GM23338 (cell line): ENCODE measurements around the gene GRIN2C.

ENCODE experiments used
- CREB1 ChIP-seq: fragments of 250-450 bp; sonication (Bioruptor Pico); IDR thresholded peaks from 2 replicates; pipeline ENCODE4 v1.5.0; 2020; ENCODE audit warnings: low read depth, mild to moderate bottlenecking, moderate library complexity
- CTCF ChIP-seq, 2 experiments: fragments of 200-600 bp in 1 of 2; sonication (generic) in 1 of 2; conservative IDR thresholded peaks; 2 replicates each; pipeline versions ENCODE4 v1.5.1 to v1.6.1; 2016 to 2017; ENCODE audit warnings: antibody characterized with exemption in 2 of 2, low read depth in 2 of 2, mild to moderate bottlenecking in 2 of 2, moderate library complexity in 1 of 2
- ETS1 ChIP-seq: IDR thresholded peaks from 2 replicates; pipeline ENCODE4 v1.6.1; 2016; ENCODE audit warnings: antibody characterized with exemption
- EZH2 ChIP-seq: fragments of 200-600 bp; sonication (generic); IDR thresholded peaks from one replicate; pipeline ENCODE4 v1.8.0; 2017; ENCODE audit warnings: antibody characterized with exemption, mild to moderate bottlenecking, low read depth; ENCODE audit not compliant: unreplicated experiment
- EZH2phosphoT487 ChIP-seq: fragments of 200-600 bp; sonication (generic); IDR thresholded peaks from one replicate; pipeline ENCODE4 v1.8.1; 2018; ENCODE audit warnings: antibody characterized with exemption; ENCODE audit not compliant: unreplicated experiment
- NANOG ChIP-seq: IDR thresholded peaks from 2 replicates; pipeline ENCODE4 v1.6.1; 2016; ENCODE audit warnings: antibody characterized with exemption, borderline replicate concordance
- POLR2AphosphoS5 ChIP-seq: IDR thresholded peaks from 2 replicates; pipeline ENCODE4 v1.6.1; 2016; ENCODE audit warnings: antibody characterized with exemption, low read depth
- REST ChIP-seq: IDR thresholded peaks from one replicate; pipeline ENCODE4 v1.6.1; 2018; ENCODE audit warnings: antibody characterized with exemption; ENCODE audit not compliant: unreplicated experiment
- STAT1 ChIP-seq: IDR thresholded peaks from one replicate; pipeline ENCODE4 v1.6.1; 2016; ENCODE audit warnings: antibody characterized with exemption; ENCODE audit not compliant: unreplicated experiment
- ZNF114 ChIP-seq: fragments of 250-450 bp; sonication (Bioruptor Pico); IDR thresholded peaks from 2 replicates; pipeline ENCODE4 v1.5.0; 2020; ENCODE audit warnings: mild to moderate bottlenecking, moderate library complexity
- ZNF462 ChIP-seq: fragments of 250-450 bp; sonication (Bioruptor Pico); IDR thresholded peaks from 2 replicates; pipeline ENCODE4 v1.5.0; 2020; ENCODE audit warnings: mild to moderate bottlenecking, moderate library complexity

GRCh38 chr17:74853048-74853397 lies 6.7 kb downstream of the GRIN2C start:
- no peak for TF ChIP-seq REST
- no peak for TF ChIP-seq EZH2phosphoT487
- TF ChIP-seq CTCF (conservative IDR thresholded peaks at IDR 0.05; ENCODE audit: low read depth in 2 of 2) = no peak
- peak; percentile 8 for TF ChIP-seq EZH2
- no peak for TF ChIP-seq NANOG
- no peak for TF ChIP-seq POLR2AphosphoS5
- TF ChIP-seq ZNF114 (CRISPR knock-in tag) = no peak
- TF ChIP-seq CREB1 = no peak
- no peak for TF ChIP-seq ETS1
- TF ChIP-seq ZNF462 = no peak
- TF ChIP-seq STAT1 = no peak
